Adrenal gland (tissue), 5 donors: ENCODE measurements around the gene PHKB.

Experiments used
- CTCF ChIP-seq, 6 experiments: fragments of 450-650 bp in 4 of 6; fragments of 200-600 bp in 2 of 6; sonication (generic) in 1 of 6; IDR thresholded peaks; 1 replicate in 5 of 6; 2 replicates in 1 of 6; pipeline versions ENCODE4 v1.5.1 to v1.8.0; 2016 to 2021; ENCODE audit warnings: antibody characterized with exemption in 6 of 6, mild to moderate bottlenecking in 2 of 6, moderate library complexity in 1 of 6
- POLR2A ChIP-seq, 2 donors: fragments of 450-650 bp; IDR thresholded peaks; one replicate each; pipeline ENCODE4 v1.6.1; 2017; ENCODE audit warnings: antibody characterized with exemption in 2 of 2, mild to moderate bottlenecking in 2 of 2, moderate library complexity in 1 of 2
- donor health status: DM: no; HTN: no; CAD: no.

- no peak for TF ChIP-seq POLR2A (IDR thresholded peaks at IDR 0.05)
- TF ChIP-seq CTCF (IDR thresholded peaks at IDR 0.05), result no peak
Observed at GRCh38 chr16:47561286-47561685, 100.2 kb downstream of the PHKB start.
